Measurements from ENCODE around the gene DNASE1L2. TPM values are rescaled to one million over a fixed set of nuclear protein-coding genes. Genes with fewer than 3 reads are reported as not detected.

The DNASE1L2 gene
- total RNA-seq, 1 donor from 2014 or later, result 3.2 TPM

DNA sequence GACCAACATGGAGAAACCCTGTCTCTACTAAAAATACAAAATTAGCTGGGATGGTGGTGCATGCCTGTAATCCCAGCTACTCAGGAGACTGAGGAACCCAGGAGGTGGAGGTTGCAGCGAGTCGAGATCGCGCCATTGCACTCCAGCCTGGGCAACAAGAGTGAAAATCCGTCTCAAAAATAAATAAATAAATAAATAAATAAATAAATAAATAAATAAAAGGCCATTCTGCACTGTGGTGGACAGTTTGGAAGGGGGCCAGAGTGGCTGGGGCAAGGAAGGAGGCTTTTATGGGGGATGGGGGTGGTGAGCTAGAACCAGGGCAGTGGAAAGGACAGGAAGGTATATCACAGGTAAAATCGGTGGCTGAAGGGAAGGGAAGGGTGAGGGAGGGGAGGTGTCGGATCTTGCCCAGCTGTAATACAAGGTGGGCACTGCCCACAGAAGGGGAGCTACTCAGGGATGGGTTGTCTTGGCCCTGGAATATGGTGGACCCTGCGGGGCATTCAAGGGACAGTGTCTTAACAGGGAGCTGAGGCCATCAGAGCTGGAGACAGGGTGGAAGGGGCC, 33.0 kb upstream of the DNASE1L2 start:
- intact Hi-C loops (cut with micrococcal nuclease), result loop anchor here (10.0 kb wide), 1 partner anchor 572 kb away; the partner anchor contains the start of gene ELOB

DNA sequence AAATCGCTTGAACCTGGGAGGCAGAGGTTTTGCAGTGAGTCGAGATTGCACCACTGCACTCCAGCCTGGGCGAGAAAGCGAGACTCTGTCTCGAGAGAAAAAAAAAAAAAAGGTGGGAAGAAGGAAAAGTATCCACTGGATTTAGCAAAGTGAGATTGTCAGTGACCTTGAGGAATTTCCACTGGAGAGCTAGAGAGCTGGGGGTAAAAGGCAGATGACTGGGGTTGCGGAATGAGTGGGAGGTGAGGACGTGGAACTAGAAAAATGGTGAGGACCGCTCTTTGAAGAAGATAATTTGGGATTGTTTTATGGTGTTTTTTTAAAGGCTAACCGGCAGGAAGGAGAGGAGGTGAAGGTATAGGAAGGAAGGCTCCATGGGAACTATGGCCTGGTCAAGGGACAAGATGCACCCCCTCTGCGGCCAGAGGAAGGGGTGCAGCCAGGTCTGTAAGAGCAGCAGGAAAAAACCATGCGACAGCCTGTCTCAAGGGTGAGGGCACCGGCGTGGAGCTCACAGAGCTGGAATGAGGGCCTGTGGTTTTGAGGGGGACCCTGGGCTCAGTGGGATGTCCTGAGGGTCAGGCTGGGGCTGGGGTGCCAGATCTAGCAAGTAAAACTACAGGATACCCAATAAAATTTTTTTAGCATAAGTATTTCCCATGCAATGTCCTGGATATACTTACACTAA, 31.7 kb upstream of the DNASE1L2 start:
- intact Hi-C loops (cut with micrococcal nuclease), result loop anchor here (1.0 to 10.0 kb wide), 8 partner anchors 10 to 570 kb away; partner anchors contain the start of genes E4F1, ELOB, MSRB1 and PGP

DNA sequence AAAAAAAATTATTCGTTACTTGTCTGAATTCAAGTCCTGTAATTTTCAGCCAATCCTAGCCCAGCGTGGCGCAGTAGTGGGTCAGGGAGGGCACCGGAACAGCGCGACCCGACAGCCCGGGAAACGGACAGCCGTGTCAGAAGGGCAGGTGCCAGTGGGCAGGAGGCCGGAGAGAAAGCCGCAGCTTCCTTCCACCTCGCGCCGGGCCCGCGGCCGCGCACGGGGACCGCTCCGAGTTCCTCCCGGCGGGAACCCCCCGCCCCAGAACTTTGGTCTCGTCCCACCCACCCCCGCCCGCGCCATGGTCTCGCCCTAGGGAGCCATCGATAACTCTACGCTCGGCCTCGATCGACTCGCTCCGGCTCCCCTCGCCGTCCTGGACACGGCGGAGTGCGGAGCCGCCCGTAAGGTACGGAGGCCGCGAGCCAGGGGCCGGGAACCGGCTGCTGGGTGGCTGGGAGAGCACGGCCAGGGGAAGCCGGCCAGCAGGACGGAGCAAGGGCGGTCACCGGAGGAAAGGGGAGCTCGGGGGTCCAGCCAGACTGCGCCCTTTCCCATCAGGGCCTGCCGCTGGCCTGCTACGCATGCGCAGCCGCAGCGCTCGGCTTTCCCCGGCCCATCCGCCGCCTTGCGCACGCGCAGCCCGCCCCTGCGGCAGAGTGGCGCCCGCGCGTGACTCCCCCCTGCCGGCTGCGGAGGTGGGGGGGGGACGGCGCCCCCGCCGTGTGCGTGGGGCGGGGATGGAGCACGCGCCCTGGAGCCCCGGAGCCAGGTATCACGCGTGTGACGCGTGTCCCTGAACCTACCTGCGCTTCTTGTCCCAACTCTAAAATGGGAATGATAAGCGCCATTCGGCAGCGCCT, 30.9 kb upstream of the DNASE1L2 start, which contains the start of gene MLST8:
Gene MLST8 (plus strand): TSS at position 351 of the 863 bp plus-strand sequence. CDS start 632 bp downstream, outside the sequence.
- intact Hi-C loops (cut with micrococcal nuclease), result loop anchor here (1.0 to 10.0 kb wide), 8 partner anchors 9 to 569 kb away; partner anchors contain the start of genes E4F1, ELOB, MSRB1 and PGP

DNA sequence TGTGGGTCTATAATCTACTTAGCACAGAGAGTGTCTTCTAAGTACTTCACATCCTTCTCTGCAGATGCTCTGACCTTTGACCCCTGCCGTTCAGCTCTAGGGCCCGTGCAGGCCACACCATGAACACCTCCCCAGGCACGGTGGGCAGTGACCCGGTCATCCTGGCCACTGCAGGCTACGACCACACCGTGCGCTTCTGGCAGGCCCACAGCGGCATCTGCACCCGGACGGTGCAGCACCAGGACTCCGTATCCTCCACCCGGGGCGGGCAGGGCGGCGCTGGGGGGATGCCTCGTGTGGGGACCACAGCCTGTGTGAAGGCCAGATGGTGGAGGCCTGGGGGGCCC, 30.3 kb upstream of the DNASE1L2 start:
- intact Hi-C loops (cut with micrococcal nuclease), result loop anchor here (1.0 to 10.0 kb wide), 8 partner anchors 8 to 569 kb away; partner anchors contain the start of genes E4F1, ELOB, MSRB1 and PGP

DNA sequence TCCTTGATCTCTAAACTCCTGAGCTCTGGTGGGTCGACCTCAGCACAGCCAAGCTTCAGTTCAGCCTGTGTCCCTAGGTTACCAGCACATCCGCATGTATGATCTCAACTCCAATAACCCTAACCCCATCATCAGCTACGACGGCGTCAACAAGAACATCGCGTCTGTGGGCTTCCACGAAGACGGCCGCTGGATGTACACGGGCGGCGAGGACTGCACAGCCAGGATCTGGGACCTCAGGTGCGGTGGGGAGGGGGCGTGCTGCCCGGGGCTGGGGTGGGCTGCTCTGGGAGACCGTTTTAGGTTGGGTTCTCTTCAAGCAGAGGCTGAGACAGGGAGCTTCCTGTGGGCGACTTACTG, 29.8 kb upstream of the DNASE1L2 start:
- intact Hi-C loops (cut with micrococcal nuclease), result loop anchor here (10.0 kb wide), 1 partner anchor 568 kb away; the partner anchor contains the start of gene ELOB

DNA sequence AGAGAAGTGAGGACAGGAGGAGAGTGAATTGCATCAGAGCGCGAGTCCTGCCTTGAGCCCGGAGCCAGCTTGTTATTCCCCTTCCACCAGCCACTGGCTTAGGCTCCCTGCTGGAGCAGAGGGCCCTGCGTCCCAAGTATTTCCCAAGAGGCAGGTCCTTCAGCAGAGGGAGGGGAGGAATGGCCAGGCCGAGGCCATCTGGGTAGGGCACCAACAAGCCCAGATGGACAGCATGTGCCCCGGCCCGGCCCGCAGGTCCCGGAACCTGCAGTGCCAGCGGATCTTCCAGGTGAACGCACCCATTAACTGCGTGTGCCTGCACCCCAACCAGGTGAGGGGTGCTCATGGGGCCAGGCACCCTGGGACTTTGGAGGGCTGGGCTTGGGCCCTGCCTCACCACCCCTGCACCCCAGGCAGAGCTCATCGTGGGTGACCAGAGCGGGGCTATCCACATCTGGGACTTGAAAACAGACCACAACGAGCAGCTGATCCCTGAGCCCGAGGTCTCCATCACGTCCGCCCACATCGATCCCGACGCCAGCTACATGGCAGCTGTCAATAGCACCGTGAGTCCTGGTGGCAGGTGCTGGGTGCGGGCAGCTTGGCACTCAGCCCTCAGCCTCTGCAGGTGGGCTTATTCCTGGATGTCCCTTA, 29.3 kb upstream of the DNASE1L2 start:
- intact Hi-C loops (cut with micrococcal nuclease), result loop anchor here (10.0 kb wide), 1 partner anchor 568 kb away; the partner anchor contains the start of gene ELOB

DNA sequence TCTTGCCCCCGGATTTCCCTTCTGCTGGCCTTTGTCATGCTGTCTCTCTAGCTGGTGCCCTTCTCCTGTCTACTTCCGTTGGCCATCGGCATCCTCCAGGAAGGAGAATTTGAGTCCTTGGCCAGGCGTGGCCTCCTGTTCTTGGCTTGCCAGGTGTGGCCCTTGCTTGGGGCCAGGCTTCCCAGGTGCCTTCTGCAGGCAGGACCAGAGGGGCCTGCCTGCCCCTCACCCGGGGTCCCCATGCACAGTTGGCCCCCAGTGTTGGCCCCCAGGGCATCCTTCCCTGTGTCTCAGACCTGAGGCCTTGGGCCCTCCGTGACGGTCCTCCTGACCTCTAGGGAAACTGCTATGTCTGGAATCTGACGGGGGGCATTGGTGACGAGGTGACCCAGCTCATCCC, 28.4 kb upstream of the DNASE1L2 start:
- intact Hi-C loops (cut with micrococcal nuclease), result loop anchor here (10.0 kb wide), 1 partner anchor 567 kb away; the partner anchor contains the start of gene ELOB

DNA sequence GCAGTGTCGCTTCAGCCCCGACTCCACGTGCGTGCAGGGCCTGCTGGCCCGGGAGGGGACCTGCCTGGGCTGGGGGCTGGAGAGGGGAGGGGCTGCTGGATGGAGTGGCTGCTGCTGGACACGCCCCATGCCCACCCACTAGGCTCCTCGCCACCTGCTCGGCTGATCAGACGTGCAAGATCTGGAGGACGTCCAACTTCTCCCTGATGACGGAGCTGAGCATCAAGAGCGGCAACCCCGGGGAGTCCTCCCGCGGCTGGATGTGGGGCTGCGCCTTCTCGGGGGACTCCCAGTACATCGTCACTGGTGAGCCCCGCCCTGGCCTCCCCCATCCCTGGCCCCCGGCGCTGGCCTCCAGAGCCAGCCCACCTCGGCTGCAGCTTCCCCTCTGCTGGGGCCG, 27.9 kb upstream of the DNASE1L2 start:
- intact Hi-C loops (cut with micrococcal nuclease), result loop anchor here (10.0 kb wide), 1 partner anchor 566 kb away; the partner anchor contains the start of gene ELOB

DNA sequence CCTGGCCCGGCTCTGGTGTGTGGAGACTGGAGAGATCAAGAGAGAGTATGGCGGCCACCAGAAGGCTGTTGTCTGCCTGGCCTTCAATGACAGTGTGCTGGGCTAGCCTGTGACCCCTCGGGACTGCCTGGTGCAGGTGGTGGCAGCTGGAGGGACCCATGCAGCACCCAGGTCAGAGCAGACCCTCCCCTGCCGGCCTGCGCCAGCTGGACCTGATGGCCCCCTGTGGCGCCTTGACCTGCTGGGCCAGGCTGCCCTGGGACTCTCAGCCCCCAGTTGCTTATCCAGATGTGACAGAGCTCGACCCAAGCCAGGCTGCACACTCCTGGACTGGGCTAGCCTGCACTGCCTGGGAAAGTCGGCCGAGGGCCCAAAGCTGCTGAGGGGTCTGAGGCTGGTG, 27.5 kb upstream of the DNASE1L2 start:
- intact Hi-C loops (cut with micrococcal nuclease), result loop anchor here (10.0 kb wide), 1 partner anchor 566 kb away; the partner anchor contains the start of gene ELOB

DNA sequence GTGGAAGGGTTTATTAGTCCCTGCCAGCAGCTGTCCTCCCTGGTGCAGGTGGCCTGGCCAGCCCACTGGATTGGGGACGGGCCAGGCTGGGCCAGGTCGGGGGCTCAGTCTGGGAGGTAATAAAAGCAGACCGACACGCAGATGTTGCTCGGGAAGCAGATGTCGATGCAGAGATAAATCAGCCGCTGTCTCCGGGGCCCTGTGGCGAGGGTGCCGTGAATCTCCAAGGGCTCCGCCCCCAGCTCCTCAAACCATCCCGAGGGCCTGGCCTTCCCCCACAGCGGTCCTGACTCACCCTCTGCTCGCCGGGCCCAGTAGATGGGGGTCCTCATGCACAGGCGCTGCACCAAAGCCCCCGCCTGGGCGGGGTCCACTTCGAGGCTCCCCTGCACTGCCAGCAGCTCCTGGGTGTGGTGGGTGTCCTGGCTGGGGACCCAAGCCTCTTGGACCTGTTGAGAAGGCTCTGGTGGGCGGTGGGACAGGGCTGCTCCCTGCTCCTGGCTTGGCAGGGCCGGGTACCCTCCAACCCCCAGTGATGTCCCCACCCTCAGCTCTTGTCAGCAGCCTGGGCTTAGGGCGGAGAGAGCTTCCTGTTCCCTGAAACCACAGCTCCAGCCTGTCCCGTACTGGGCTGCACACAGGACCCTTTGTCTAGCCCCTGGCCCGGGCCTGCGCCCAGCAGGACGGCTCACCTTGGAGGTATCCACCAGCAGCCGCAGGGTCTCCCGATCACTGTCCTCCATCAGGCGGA, 26.8 kb upstream of the DNASE1L2 start:
- intact Hi-C loops (cut with micrococcal nuclease), result loop anchor here (10.0 kb wide), 1 partner anchor 565 kb away; the partner anchor contains the start of gene ELOB

DNA sequence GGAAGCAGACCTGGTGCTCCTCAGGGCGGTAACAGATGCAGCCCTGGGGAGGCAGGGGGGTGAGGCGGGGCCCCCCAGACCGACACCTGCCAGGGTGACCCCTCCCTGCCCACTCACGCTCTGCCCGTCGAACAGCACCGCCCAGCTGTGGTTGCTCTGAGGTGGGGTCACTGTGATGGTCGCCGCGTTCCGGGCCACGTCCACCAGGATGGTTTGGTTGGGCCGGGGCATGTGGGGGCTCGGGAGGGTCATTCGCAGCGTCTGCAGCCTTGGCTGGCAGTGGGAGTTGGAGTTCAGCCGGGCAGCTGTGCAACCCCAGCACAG, 26.3 kb upstream of the DNASE1L2 start:
- intact Hi-C loops (cut with micrococcal nuclease), result no loop called here

DNA sequence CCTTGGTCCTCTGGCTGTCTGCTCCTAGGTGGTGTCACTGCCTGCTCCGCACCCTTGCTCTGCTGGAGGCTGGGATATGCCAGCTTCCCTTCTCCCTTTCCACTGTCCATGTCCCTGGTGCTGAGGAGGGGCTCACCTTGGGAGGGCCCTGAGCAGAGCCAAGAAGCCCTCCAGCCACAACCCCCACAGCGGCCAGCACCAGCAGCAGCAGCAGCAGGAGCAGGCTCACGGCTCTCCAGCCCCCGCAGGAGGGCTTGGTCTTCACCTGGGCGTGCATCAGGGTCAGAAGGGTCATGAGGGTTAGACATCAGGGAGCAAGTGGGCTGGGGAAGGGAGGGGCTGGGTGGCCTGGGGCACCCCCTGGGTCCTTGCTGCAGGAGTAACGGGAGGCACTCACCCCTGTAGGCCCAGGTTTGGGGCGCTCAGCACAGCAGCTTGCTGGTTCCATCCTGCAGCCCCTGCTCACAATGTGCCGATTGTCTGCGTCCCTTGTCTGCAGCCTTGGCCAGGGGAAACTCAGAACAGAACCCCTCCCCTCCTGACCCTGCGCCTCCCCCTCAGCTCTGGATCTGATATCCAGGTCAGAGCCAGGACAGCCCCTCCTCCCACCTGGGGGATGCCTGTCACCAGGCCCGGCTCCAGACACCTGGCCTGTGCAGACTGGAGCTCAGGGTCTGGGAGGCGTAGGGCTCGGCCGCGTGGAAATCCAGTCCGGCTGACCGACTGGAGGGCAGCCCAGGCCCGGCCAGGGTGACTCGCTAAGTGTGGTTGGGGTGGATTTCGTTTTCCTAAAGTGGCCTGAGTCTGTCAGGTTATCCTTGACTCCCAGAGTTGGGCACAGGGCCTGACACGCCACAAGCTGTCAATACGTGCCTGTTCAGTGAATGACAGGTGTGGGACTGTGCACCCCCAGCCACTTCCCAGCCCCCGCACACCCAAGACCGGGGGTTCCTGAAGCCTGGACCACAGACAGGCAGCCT, 25.6 kb upstream of the DNASE1L2 start, which contains the start of gene BRICD5:
Gene BRICD5 (minus strand): TSS at position 478 of the 980 bp plus-strand sequence. CDS start 30 bp downstream, at position 448.
- intact Hi-C loops (cut with micrococcal nuclease), result no loop called here

DNA sequence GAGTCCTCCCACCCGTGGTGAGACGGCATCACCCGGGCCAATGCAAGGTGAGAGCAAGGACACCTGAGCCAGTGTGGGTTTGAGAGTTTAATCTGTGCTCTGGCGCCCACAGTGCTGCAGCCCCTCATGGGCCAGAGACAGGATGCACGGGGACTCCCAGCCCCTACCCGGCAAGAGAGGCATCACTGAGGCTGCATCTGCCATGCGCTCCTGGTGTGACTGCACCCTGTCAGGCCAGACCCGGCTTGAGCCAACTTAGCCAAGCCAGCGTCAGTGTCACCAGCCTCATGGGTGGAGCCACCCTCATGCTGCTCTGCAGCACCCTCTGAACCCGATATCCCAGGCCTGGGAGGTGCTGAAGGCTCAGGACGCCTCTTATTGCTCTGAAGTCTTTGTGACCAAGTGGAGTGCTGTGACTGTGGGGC, 24.3 kb upstream of the DNASE1L2 start:
- intact Hi-C loops (cut with micrococcal nuclease), result no loop called here

DNA sequence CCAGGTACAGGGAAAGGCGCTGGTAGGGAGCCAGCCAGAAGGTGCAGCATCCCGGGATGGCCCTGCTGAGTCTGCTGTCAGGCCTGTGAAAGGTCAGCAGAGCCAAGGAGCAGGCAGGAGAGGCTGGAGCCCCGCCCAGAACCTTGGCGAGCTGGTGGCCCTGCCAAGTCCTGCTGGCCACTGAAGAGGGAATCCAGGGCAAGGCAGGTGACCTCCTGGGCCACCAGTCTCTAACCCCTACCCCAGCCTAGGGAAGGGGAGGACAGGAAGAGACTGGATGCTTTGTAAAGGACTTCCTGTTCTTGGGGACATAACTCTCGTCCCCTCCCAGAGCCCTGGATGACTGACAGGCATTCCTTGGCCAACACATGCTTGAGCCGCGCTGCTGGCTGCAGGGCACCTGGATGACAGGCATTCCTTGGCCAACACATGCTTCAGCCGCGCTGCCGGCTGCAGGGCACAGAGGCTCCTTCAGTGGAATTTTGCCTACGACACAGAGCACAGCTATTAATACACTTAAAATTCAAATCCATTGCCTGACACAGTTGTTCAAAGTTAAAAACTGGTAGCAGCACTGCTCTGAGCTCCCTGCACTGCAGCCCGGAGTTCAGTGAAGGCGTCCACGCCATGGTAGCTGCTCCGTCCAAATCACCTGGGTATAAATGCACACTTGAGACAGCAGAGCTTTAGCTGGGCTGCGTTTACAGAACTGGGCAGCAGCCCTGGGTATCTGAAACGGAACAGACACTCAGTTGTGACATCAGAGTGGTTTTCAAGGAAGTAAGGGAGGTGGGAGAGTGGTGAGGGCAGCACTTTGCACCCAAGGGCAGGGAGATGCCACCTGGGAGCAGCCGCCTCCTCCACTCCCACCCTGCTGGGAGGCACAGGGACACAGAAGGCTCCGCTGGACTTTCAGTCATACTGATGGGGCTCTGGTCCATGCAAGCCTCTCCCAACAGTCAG, 23.6 kb upstream of the DNASE1L2 start:
- intact Hi-C loops (cut with micrococcal nuclease), result no loop called here

DNA sequence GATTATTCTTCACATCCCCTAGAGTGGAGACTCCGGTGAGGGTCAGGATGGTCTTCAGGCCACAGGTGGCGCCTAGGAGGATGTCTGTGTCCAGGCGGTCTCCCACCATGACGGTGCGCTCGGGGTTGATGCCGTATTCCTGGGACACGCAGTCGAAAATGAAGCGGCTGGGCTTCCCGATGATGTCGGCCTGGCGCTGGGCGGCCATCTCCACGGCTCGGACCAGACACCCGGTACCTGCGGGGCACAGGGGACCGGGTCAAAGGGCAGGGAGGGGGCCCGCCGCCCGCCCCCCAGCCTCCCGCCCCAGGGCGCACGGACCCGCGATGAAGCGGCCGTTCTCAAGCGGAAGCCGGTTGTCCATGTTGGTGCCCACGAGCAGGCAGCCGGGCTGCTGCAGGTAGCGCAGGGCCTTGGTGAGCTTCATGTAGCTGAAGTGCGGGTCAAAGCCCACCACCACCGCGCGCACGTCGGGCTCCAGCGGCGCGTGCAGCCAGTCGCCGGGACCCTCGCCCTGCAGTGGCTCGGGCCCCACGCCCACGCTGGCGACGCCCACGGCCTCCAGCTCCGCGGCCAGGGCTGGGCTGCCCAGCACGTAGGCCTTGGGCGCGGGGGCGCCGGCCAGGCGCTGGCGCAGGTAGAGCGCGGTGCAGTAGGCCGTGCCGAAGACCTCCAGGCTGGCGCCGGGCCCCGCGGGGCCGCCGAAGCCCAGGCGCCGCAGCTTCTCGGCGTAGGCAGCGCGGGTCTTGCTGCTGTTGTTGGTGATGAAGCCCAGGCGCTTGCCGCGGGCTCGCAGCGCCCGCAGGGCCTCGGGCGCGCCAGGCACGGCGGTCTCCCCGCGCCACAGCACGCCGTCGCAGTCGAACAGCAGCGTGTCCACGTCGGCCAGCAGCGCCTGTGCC, 22.2 kb upstream of the DNASE1L2 start:
- intact Hi-C loops (cut with micrococcal nuclease), result loop anchor here (1.0 to 2.0 kb wide), 3 partner anchors 9 to 215 kb away; partner anchors contain the start of genes CCNF, MLST8 and RNPS1

DNA sequence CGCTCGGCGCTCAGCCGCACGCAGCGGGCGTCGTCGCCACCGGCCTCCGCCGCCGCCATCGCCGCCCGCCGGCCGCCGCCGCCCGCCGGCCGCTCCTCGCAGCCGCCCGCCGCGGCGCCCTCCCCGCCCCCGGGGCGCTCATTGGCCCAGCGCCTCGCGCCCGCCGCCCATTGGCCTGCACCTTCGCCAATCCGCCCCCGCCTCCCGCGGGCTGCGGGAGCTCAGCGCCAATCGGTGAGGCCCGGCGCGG, 21.6 kb upstream of the DNASE1L2 start, which contains the start of gene PGP:
Gene PGP (minus strand): TSS at position 122 of the 250 bp plus-strand sequence. CDS start 63 bp downstream, at position 59.
- intact Hi-C loops (cut with micrococcal nuclease), result loop anchor here (1.0 to 2.0 kb wide), 3 partner anchors 9 to 214 kb away; partner anchors contain the start of genes CCNF, MLST8 and RNPS1

DNA sequence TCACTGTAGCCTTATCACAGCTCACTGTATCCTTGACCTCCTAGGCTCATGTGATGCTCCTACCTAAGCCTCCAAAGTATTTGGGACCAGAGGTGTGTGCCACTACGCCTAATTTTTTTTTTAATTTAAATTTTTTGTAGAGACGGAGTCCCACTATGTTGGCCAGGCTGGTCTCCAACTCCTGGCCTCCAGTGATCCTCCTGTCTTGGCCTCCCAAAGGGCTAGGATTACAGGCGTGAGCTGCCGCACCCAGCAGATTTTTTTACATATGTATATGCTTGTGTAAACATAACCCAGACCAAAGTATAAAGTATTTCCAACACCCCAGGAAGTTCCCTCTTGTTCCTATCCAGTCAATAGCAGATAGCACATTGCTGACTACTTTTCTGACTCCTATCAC, 19.9 kb upstream of the DNASE1L2 start:
- intact Hi-C loops (cut with micrococcal nuclease), result no loop called here
